NCI-H345 treated with DMSO at 0.1 percent for 48 hours (cell line): ENCODE data around the gene DDN.

Source experiments
- DNase-seq: peaks from one replicate; lab custom pipeline; 2025; ENCODE audit not compliant: unreplicated experiment; lab: John Stamatoyannopoulos, UW

Gene DDN

DNA sequence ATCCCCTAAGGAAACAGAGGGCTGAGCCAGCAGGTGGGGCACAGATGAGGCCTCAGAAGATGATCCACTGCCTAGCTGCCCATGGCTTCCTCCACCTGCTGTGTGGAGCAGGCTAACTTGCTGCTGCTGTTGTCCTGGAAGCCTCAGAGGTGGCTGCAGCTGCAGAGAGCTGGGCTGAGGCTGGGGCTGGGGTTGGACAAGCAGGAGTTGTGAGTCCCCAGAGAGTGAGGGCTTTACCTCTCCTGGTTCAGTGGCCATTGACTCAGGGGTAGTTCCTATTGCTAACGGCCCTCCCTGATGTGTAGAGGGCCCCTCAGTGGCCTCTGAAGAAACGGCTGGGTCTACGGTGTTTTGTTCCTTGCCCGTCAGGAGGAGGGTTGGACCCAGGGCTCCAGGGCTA, 33.1 kb upstream of the DDN start:
- no peak for DNase-seq

DNA sequence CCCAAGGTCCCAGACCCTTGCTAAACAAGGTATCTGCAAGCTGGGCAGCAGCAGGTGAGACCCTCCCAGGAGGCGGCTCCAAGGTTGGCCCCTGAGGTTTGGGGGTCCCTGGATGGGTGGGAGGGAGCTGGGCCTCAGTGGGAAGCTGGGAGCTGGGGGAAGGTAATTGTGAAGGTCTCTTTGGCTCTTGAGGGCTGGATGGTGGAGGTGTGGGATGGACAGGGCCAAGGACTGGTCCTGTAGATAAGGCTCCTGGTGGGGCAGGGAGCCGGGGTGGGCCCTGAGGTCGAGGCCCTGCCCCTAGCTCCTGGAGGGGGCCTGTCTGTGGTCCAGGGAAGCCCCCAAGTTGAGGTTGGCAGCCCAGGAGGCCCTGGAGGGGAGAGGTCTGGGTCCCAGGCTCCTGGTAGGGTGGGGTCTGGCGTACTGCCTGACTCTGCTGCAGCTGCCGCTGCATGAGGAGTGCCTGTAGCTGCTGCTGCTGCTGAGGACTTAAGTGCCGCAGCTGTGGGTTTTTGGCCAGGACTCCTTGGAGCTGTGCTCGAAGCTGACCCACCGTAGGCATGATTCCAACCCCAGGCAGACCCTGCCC, 32.5 kb upstream of the DDN start:
- no peak for DNase-seq

GRCh38 chr12:49030714-49031572, 31.8 kb upstream of the DDN start:
- no peak for DNase-seq

DNA sequence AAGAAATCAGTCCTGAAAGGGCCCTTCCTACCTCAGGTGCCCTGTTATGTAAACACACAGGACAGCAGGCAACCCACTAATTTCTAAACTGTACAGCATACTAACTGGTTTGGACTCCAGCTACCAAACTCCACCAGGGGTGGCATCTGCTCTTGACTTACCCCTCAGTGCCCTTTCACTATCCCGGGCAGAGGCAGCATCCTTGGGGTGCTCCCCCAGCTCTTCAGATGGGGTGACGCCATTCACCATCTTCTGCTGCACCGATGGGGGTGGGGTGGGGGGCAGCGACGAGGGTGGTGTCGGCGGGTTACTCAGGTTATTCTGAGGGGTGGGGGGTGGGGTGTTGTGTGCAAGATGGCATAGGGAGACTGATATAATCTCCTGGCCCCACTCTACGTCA, 30.9 kb upstream of the DDN start:
- DNase-seq, result no peak

DNA sequence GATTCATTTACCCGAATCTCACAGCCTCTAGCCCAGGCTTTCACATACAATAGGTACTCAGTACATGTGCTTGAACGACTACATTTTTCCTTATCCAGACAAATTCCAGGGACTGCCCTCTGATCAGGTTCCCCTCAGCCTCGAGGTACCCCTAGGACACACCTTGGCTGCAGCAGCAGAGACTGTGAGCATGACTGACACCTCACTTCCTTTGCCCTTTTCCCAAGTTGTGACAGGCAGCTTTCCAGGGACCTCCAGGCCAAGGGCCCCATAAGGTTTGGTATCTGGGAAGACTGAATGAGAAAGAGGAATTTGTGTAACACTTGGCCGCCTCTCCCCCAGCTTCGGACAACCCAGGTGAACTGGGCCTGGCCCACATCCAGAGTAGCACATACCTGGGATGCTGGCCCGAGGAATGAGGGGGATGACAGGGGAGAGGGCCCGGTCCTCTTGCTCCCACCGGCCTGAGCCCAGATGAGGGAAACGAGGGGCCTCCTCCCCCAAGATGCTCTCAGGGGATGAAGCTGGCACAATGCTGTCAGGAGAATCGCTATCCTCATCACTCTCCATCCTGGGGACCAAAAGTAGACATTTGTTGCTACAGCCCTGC, 29.6 kb upstream of the DDN start:
- DNase-seq, result no peak

- DNase-seq, result no peak
Observed at GRCh38 chr12:49027846-49028555, 28.8 kb upstream of the DDN start.

- DNase-seq, result no peak
Observed at GRCh38 chr12:49026678-49027480, 27.7 kb upstream of the DDN start.

DNA sequence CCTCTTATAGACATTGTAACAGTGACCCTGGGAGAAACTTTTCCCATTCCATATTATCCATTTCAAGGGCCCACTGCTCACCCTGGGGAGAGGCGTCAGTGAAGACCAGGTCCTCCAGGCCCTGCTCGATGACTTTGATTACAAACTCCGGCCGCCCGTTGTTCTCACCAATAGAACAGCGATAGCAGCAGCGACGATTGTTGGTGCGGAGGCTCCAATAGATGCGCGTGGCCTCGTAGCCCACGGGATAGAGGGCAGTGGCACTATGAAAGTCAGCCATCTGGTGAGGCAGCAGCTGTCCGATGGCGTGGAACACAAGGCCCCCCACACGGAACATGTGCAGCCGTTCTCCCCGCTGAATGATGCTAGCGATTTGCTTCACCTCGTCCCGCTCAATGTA, 26.9 kb upstream of the DDN start:
- DNase-seq, result no peak

- no peak for DNase-seq
Observed at GRCh38 chr12:49025463-49025862, 26.3 kb upstream of the DDN start.

DNA sequence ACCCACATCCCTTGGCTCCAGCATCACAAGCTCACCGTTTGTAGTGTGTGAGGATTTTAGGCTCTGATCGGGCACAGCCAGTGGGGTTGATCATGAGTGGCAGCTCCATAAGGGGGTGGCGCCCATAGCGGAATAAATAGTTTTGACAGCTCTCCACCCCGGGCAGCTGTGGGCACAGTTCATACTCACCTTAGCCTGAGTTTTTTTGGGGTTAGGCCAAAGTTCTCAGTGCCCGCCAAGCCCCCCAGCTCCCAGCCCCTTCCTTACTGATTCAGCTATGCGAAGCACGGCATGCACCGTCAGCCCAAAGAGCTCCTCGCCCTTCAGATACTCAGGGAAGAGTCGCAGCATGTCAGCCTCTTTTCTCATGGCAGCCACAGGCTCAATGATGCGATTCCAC, 25.4 kb upstream of the DDN start:
- no peak for DNase-seq

GRCh38 chr12:49023812-49024211, 24.6 kb upstream of the DDN start:
- DNase-seq, result no peak

DNA sequence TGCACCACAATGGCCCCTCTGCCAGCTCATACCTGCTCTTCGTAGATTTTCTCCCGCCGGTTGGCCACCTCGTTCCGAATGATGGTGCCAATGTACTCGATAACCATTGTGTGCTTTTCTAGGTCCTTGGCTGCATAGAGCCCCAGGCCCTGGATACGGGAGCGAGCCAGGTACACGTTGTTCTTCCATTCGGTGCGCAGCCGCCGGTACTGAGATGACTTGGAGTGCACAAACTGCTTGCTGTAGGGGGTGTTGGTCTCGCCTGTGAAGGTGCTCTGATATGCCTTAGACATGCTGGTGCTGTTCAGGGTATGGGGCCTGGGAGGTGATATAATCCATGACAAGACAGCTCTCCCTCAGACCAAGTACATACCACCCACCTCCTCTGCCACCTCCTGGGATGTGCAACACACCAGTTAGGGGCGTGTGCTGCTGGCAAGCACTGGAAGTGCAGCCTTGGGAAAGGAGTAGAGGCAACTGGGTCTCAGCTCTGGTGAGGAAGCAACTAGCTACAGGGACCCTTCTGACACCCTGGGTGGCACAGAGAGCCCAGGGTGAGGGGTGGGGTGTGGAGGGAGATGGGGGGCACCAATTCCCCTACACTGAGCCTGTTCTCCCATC, 23.5 kb upstream of the DDN start:
- no peak for DNase-seq

DNA sequence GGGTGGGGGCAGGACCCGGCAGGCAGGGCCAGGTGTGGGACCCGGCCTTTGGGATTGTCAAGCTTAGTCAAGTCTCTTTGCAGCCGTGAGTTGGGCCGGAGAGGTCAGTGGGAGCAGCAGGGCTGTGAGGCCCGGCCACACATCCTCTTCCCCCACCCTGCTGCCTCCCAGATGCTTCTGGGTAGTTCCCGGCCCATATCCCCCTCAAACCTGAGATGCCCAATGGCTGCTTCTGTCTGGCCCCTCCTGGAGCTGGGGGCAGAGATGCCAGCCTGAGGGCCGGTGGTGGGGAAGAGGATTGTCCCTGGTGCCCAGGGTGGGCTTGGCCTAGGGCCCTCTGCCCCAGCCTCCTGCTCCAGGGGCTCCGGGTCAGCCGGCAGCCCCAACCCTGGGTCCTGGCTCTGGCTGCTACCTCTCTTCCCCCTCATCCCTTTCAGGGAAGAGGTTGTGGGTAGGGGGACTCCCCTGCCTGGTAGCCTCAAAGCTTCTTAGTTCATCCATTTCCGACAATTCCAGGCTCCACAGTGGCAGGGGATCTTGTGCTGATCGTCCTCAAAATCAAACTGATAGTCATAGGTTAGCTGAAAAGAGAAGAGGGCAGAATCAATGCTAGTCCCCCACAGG, 22.2 kb upstream of the DDN start:
- no peak for DNase-seq

GRCh38 chr12:49020441-49020840, 21.3 kb upstream of the DDN start:
- DNase-seq, result no peak

GRCh38 chr12:49019443-49020324, 20.5 kb upstream of the DDN start:
- no peak for DNase-seq

GRCh38 chr12:49019120-49019430, 19.9 kb upstream of the DDN start:
- no peak for DNase-seq

- peak; percentile 52 for DNase-seq
Observed at GRCh38 chr12:49018261-49019119, 19.3 kb upstream of the DDN start, which contains the start of gene PRKAG1. Gene PRKAG1, minus strand, starts transcription at chr12:49018776. Its CDS starts 36 bp downstream, at chr12:49018740.

- DNase-seq, result no peak
Observed at GRCh38 chr12:49017891-49018260, 18.7 kb upstream of the DDN start.
